Common myeloid progenitor, CD34-positive (primary cell): ENCODE measurements around the gene GJC1.

Source experiments
- CTCF ChIA-PET: fragments of 350-600 bp; sonication (Branson Sonifier 250); formaldehyde crosslinking; loops from one replicate; lab custom pipeline; 2021; ENCODE audit warnings: antibody characterized with exemption; lab: Charles Lee
- POLR2A ChIA-PET: fragments of 350-600 bp; sonication (Branson Sonifier 250); formaldehyde crosslinking; loops from one replicate; lab custom pipeline; 2021; ENCODE audit warnings: antibody characterized with exemption; lab: Charles Lee
- DNase-seq, 3 donors: peaks; one replicate each; pipeline versions ENCODE4 v3.0.0 to v3.0.0-alpha.2; 2013
- H3K27ac ChIP-seq, 2 experiments: 1 replicate in 1 of 2; 2 replicates in 1 of 2; pipeline ENCODE4 v1.7.0; 2013; ENCODE audit warnings: inconsistent platforms in 2 of 2, low read length in 2 of 2, mild to moderate bottlenecking in 2 of 2, low read depth in 1 of 2, moderate library complexity in 1 of 2; ENCODE audit not compliant: severe bottlenecking in 2 of 2, insufficient read depth in 1 of 2, poor library complexity in 1 of 2
- H3K27me3 ChIP-seq, 5 experiments: replicated peaks in 2 of 5; 1 replicate in 3 of 5; 2 replicates in 2 of 5; pipeline versions ENCODE4 v1.6.1 to v1.7.0; 2013; ENCODE audit warnings: low read length in 4 of 5, mild to moderate bottlenecking in 2 of 5, moderate library complexity in 2 of 5, inconsistent platforms in 1 of 5; ENCODE audit not compliant: insufficient read depth in 5 of 5, control insufficient read depth in 4 of 5
- H3K36me3 ChIP-seq, 4 experiments: 1 replicate in 2 of 4; 2 replicates in 2 of 4; pipeline versions ENCODE4 v1.6.1 to v1.7.0; 2013; ENCODE audit warnings: low read length in 3 of 4, control low read depth in 1 of 4, mild to moderate bottlenecking in 1 of 4; ENCODE audit not compliant: control insufficient read depth in 4 of 4, insufficient read depth in 4 of 4
- H3K4me1 ChIP-seq, 4 experiments: 1 replicate in 3 of 4; 2 replicates in 1 of 4; pipeline versions ENCODE4 v1.6.1 to v1.7.1; 2013; ENCODE audit warnings: low read length in 3 of 4, mild to moderate bottlenecking in 3 of 4, control low read depth in 1 of 4, inconsistent platforms in 1 of 4, moderate library complexity in 1 of 4; ENCODE audit not compliant: control insufficient read depth in 4 of 4, insufficient read depth in 4 of 4; ENCODE audit errors: control extremely low read depth in 1 of 4
- H3K4me3 ChIP-seq, 7 experiments: 1 replicate in 4 of 7; 2 replicates in 3 of 7; pipeline versions ENCODE4 v1.5.1 to v1.7.0; 2013; ENCODE audit warnings: mild to moderate bottlenecking in 7 of 7, low read length in 6 of 7, moderate library complexity in 6 of 7, inconsistent platforms in 2 of 7, low read depth in 2 of 7, control low read depth in 1 of 7; ENCODE audit not compliant: insufficient read depth in 4 of 7, control insufficient read depth in 1 of 7; ENCODE audit errors: extremely low read depth in 1 of 7
- H3K9me3 ChIP-seq, 5 experiments: 1 replicate in 4 of 5; 2 replicates in 1 of 5; pipeline versions ENCODE4 v1.6.1 to v1.7.1; 2013; ENCODE audit warnings: low read length in 4 of 5, mild to moderate bottlenecking in 2 of 5, inconsistent platforms in 1 of 5, low read depth in 1 of 5, moderate library complexity in 1 of 5; ENCODE audit not compliant: control insufficient read depth in 4 of 5, insufficient read depth in 2 of 5; ENCODE audit errors: control extremely low read depth in 1 of 5
- WGBS: methylation state at CpG from one replicate; pipeline ENCODE4 v1.1.5; 2013; ENCODE audit not compliant: insufficient coverage; 5-methylcytosine and 5-hydroxymethylcytosine counted together

The GJC1 gene

DNA sequence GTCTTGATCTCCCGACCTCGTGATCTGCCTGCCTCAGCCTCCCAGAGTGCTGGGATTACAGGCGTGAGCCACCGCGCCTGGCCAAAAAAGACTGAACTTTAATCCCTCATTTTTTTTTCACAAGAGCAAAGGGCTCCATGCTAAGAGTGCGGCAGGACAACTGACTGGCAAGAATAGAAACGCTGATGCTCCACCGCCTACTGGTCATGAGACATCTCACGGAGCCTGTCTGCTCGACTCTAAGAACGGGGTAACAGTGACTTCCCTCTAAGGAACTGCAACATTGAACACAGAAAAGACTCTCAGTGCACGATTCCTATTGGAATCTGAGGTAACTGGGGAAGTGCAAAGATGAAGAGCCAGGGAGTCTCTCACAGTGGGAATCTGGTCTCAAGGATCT is 41.5 kb upstream of the GJC1 start:
- 97% methylated on average over 11 of the region's 12 CpGs for WGBS
- CTCF ChIA-PET: interaction anchor here (0.7 kb wide), 1 partner anchor 138 kb away, joined by 3 read pairs; no protein-coding TSS in a partner anchor

DNA sequence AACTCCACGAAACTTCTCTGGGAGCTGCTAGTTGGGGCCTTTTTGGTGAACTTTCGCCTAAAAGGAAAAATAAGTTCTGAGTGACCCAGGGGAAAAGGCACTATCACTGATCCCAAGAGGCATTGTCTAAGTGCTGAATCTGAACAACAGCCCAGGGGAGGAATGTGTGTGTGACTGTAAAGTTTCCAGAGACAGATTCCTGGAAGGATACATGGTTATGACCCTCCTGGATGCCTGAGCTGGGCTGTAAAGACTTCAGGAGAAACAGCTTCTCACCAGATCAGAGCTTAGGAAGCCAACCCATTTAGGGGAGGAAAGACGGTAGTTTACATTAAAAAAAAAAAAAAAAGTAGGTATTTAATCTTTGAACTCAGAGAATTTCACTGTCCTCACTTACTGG is 37.8 kb upstream of the GJC1 start:
- Histone ChIP-seq H3K9me3 (no peaks in the 10 kb centered on the region), H3K27ac (no peak overlapping the region), H3K4me1 (no peaks in the 10 kb centered on the region), H3K27me3 (no peaks in the 10 kb centered on the region), H3K36me3 (peaks cover 23 to 83% (median 58%) of the 10 kb centered on the region in 4 experiments), H3K4me3 (no peak overlapping the region)
- no peak for DNase-seq
- ChIA-PET POLR2A (no interaction called here), CTCF (interaction anchor here (0.7 to 10.6 kb wide), 8 partner anchors 10 to 346 kb away, joined by 3 to 192 read pairs (median 4); no protein-coding TSS in a partner anchor)
- WGBS: 100% methylated on average over 2 of the region's 3 CpGs

More for the DNA sequence above, 41.5 kb upstream of the GJC1 start:
- DNase-seq: no peak
- no peaks in the 10 kb centered on the region for H3K4me1 ChIP-seq
- POLR2A ChIA-PET: no interaction called here
- no peak overlapping the region for H3K27ac ChIP-seq
- H3K4me3 ChIP-seq: no peak overlapping the region
- H3K36me3 ChIP-seq: peaks cover 24 to 81% (median 54%) of the 10 kb centered on the region in 4 experiments
- H3K27me3 ChIP-seq: no peaks in the 10 kb centered on the region
- no peaks in the 10 kb centered on the region for H3K9me3 ChIP-seq

DNA sequence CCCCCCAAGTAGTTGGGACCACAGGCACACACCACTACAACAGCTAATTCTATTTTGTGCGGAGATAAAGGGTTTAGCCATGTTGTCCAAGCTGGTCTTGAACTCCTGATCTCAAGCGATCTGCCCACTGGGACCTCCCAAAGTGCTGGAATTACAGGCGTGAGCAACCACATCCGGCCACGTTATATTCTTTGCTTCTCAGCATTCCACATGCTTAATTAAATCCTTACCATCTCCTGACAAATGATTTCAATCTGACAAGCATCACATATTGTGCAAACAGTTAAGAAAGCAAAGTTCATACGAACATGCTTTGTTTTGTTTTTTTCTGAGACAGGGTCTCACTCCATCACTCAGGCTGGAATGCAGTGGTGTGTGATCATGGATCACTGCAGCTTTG is 35.8 kb upstream of the GJC1 start:
- Histone ChIP-seq H3K36me3 (peaks cover 24 to 84% (median 59%) of the 10 kb centered on the region in 4 experiments), H3K4me3 (no peak overlapping the region), H3K27ac (no peak overlapping the region), H3K9me3 (no peaks in the 10 kb centered on the region), H3K27me3 (no peaks in the 10 kb centered on the region), H3K4me1 (no peaks in the 10 kb centered on the region)
- POLR2A ChIA-PET: no interaction called here
- WGBS: 95% methylated on average over 6 of the region's 6 CpGs
- DNase-seq: no peak
- CTCF ChIA-PET: interaction anchor here (0.6 to 10.6 kb wide), 8 partner anchors 9 to 133 kb away, joined by 3 to 192 read pairs (median 6); no protein-coding TSS in a partner anchor

DNA sequence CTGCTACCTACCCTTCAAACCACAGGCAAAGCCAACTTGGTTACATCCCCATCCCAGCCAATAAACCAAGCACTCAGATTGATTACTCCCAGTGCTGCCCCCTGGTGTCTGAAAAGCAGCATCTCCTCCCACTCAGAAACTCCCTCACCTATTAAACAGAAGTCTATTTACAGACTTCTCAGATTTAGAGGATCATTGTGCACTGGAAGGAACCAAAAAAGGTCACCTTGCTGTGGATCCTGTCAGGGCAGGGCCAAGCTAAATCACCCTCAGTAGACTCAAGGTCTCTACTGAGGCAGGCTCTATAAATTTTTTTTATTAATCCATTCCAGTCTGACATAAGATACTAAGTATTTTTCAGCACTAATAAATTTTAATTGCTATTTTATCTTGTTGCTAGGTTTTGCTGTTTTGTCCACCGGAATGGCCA is 35.2 kb upstream of the GJC1 start:
- no CpG with 5 or more reads among the region's 1 CpG for WGBS
- peaks cover 26 to 88% (median 63%) of the 10 kb centered on the region in 4 experiments for H3K36me3 ChIP-seq
- POLR2A ChIA-PET: no interaction called here
- no peak overlapping the region for H3K4me3 ChIP-seq
- CTCF ChIA-PET: interaction anchor here (0.7 to 10.6 kb wide), 13 partner anchors 8 to 329 kb away, joined by 3 to 192 read pairs (median 4); no protein-coding TSS in a partner anchor
- no peaks in the 10 kb centered on the region for H3K4me1 ChIP-seq
- H3K27ac ChIP-seq: no peak overlapping the region
- DNase-seq: peak; percentile 72 to 86 (median 78)
- no peaks in the 10 kb centered on the region for H3K27me3 ChIP-seq
- H3K9me3 ChIP-seq: no peaks in the 10 kb centered on the region

- POLR2A ChIA-PET: no interaction called here
- CTCF ChIA-PET: interaction anchor here (0.7 to 10.6 kb wide), 11 partner anchors 13 to 328 kb away, joined by 3 to 192 read pairs (median 3); no protein-coding TSS in a partner anchor
- WGBS: 90% methylated on average over 7 of the region's 10 CpGs
Measured at GRCh38 chr17:44864831-44865230, 34.7 kb upstream of the GJC1 start.

DNA sequence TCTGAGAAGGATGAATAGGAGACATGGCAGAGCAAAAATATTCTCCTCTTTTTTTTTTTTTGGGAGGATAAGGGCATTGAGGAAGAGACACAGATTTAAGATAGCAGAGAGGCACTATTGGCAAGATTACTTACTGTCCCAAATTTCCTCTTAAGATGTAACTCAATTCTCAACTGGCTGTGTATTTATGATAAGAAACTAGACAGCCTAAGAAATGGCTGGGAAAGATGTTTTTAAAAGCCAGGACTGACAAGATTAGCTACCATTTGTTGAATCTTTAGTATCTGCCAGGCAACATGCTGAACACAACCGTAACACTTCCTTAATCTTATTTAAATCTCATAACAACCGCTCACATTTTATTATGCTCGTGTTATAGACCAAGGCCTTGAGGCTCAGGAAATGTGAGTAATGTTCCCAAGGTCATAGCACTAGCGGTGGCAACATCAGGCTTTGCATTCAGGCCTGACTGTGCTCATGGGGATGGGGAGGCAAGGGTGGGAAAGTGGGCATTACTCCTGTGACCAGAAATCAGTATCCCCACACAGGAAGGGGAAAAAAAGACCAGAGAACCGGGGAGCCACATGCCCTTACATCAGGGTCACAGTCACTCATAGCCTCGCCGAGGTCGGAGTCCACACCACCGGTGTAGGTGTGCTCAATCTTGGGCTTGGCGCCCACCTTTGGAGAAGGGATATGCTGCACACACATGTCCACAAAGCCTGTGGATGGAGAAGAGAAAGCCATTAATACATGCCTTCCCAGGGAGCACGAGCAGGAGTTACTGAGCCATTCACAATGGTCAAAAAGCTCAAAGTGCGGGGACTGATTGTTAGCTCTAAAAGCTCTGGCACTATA is 33.2 kb upstream of the GJC1 start:
- H3K27me3 ChIP-seq: no peaks in the 10 kb centered on the region
- no peak overlapping the region for H3K27ac ChIP-seq
- no peaks in the 10 kb centered on the region for H3K9me3 ChIP-seq
- no peak for DNase-seq
- 100% methylated on average over 8 of the region's 12 CpGs for WGBS
- no peaks in the 10 kb centered on the region for H3K4me1 ChIP-seq
- ChIA-PET POLR2A (no interaction called here), CTCF (interaction anchor here (0.6 to 10.6 kb wide), 9 partner anchors 16 to 157 kb away, joined by 3 to 192 read pairs (median 4); partner anchors contain the start of gene HIGD1B)
- no peak overlapping the region for H3K4me3 ChIP-seq
- H3K36me3 ChIP-seq: peaks cover 30 to 88% (median 70%) of the 10 kb centered on the region in 4 experiments

More at GRCh38 chr17:44864831-44865230, 34.7 kb upstream of the GJC1 start:
- no peak for DNase-seq
- Histone ChIP-seq H3K4me3 (no peak overlapping the region), H3K9me3 (no peaks in the 10 kb centered on the region), H3K4me1 (no peaks in the 10 kb centered on the region), H3K36me3 (peaks cover 25 to 88% (median 65%) of the 10 kb centered on the region in 4 experiments), H3K27me3 (no peaks in the 10 kb centered on the region), H3K27ac (no peak overlapping the region)
